IMR-90 (cell line): Measurements from ENCODE around the gene RGS12. TPM values are rescaled to one million over a fixed set of nuclear protein-coding genes. Genes with fewer than 3 reads are reported as not detected.

Source experiments
- ATAC-seq: fragments of 200-7000 bp; cut with Tn5 transposase; 2 replicates; pipeline ENCODE4 v1.9.1; 2020; ENCODE audit warnings: low read depth, mild to moderate bottlenecking, moderate library complexity
- BruUV-seq: library from RNA; stranded (reverse); fragments of 400-500 nt; replicated peaks from 2 replicates; lab custom pipeline; 2021; lab: Mats Ljungman, UMichigan
- CTCF ChIA-PET: fragments of 300-600 bp; formaldehyde crosslinking; extraction: SDS; loops from one replicate; lab custom pipeline; 2021; ENCODE audit warnings: antibody characterized with exemption; lab: Yijun Ruan, JAX
- POLR2A ChIA-PET: fragments of 300-600 bp; sonication (Branson Sonifier 250); formaldehyde crosslinking; loops from one replicate; lab custom pipeline; 2022; ENCODE audit warnings: antibody characterized with exemption; ENCODE audit not compliant: unreplicated experiment; lab: Charles Lee
- DNase-seq: peaks from one replicate; pipeline ENCODE4 v3.0.0; 2013
- H2AFZ ChIP-seq: replicated peaks from 2 replicates; pipeline ENCODE3; 2013; ENCODE audit warnings: low read length, mild to moderate bottlenecking; ENCODE audit not compliant: poor library complexity
- H2AK5ac ChIP-seq: 2 replicates; pipeline ENCODE4 v1.6.1; 2013; ENCODE audit warnings: low read depth, low read length, inconsistent platforms
- H2AK9ac ChIP-seq: replicated peaks from 2 replicates; pipeline ENCODE3; 2013; ENCODE audit warnings: mild to moderate bottlenecking, low read depth, low read length, moderate library complexity; ENCODE audit not compliant: poor library complexity
- H2BK120ac ChIP-seq: 2 replicates; pipeline ENCODE4 v1.6.1; 2013; ENCODE audit warnings: low read depth, low read length, inconsistent platforms
- H2BK15ac ChIP-seq: 3 replicates; pipeline ENCODE4 v1.6.1; 2013; ENCODE audit warnings: low read depth, low read length, inconsistent platforms
- H2BK20ac ChIP-seq: 2 replicates; pipeline ENCODE4 v1.6.1; 2013; ENCODE audit warnings: low read depth, mild to moderate bottlenecking, inconsistent platforms, low read length, moderate library complexity
- H2BK5ac ChIP-seq: 2 replicates; pipeline ENCODE4 v1.6.1; 2013; ENCODE audit warnings: mild to moderate bottlenecking, low read depth, low read length, inconsistent platforms; ENCODE audit not compliant: poor library complexity, severe bottlenecking
- H3K14ac ChIP-seq: replicated peaks from 2 replicates; pipeline ENCODE4 v1.6.1; 2013; ENCODE audit warnings: low read depth, low read length, inconsistent platforms
- H3K18ac ChIP-seq: 2 replicates; pipeline ENCODE4 v1.6.1; 2013; ENCODE audit warnings: low read depth, low read length, control low read depth
- H3K23ac ChIP-seq: 2 replicates; pipeline ENCODE4 v1.6.1; 2013; ENCODE audit warnings: low read depth, low read length, inconsistent platforms
- H3K27ac ChIP-seq: 2 replicates; pipeline ENCODE4 v1.5.1; 2013; ENCODE audit warnings: mild to moderate bottlenecking, control low read depth, low read length; ENCODE audit not compliant: insufficient read depth
- H3K27me3 ChIP-seq: 2 replicates; pipeline ENCODE4 v1.6.1; 2013; ENCODE audit warnings: low read length; ENCODE audit not compliant: control insufficient read depth, insufficient read depth
- H3K36me3 ChIP-seq: 2 replicates; pipeline ENCODE4 v1.6.1; 2013; ENCODE audit warnings: low read length, mixed read lengths; ENCODE audit not compliant: control insufficient read depth, insufficient read depth
- H3K4ac ChIP-seq: 2 replicates; pipeline ENCODE4 v1.6.1; 2013; ENCODE audit warnings: low read depth, low read length, inconsistent platforms
- H3K4me1 ChIP-seq: 2 replicates; pipeline ENCODE4 v1.6.1; 2013; ENCODE audit warnings: low read length, mixed read lengths; ENCODE audit not compliant: control insufficient read depth, insufficient read depth
- H3K4me2 ChIP-seq: 2 replicates; pipeline ENCODE4 v1.6.1; 2013; ENCODE audit warnings: low read depth, mild to moderate bottlenecking, control low read depth, low read length, moderate library complexity
- H3K4me3 ChIP-seq: 2 replicates; pipeline ENCODE4 v1.5.1; 2013; ENCODE audit warnings: low read depth, mild to moderate bottlenecking, control low read depth, low read length, moderate library complexity; ENCODE audit not compliant: insufficient read depth
- H3K56ac ChIP-seq: 2 replicates; pipeline ENCODE4 v1.6.1; 2013; ENCODE audit warnings: low read length, inconsistent platforms; ENCODE audit not compliant: insufficient read depth; ENCODE audit errors: extremely low read depth
- H3K79me1 ChIP-seq, 2 experiments: 2 replicates each; pipeline ENCODE4 v1.6.1; 2013; ENCODE audit warnings: low read length in 2 of 2, inconsistent platforms in 1 of 2, low read depth in 1 of 2
- H3K9ac ChIP-seq: 2 replicates; pipeline ENCODE4 v1.6.1; 2013; ENCODE audit warnings: low read depth, low read length, control low read depth
- H3K9me1 ChIP-seq: 2 replicates; pipeline ENCODE4 v1.6.1; 2013; ENCODE audit warnings: low read length, inconsistent platforms; ENCODE audit not compliant: insufficient read depth
- H3K9me3 ChIP-seq: 2 replicates; pipeline ENCODE4 v1.6.1; 2013; ENCODE audit warnings: low read length; ENCODE audit not compliant: control insufficient read depth, insufficient read depth
- H4K20me1 ChIP-seq: 2 replicates; pipeline ENCODE4 v1.6.1; 2013; ENCODE audit warnings: low read length, inconsistent platforms; ENCODE audit not compliant: insufficient read depth
- H4K5ac ChIP-seq: 2 replicates; pipeline ENCODE4 v1.6.1; 2013; ENCODE audit warnings: mild to moderate bottlenecking, low read depth, low read length, control low read depth
- H4K8ac ChIP-seq, 2 experiments: 2 replicates each; pipeline ENCODE4 v1.6.1; 2013; ENCODE audit warnings: low read depth in 2 of 2, low read length in 2 of 2, control low read depth in 1 of 2, inconsistent platforms in 1 of 2
- H4K91ac ChIP-seq: 2 replicates; pipeline ENCODE4 v1.6.1; 2013; ENCODE audit warnings: low read depth, low read length, inconsistent platforms; ENCODE audit not compliant: insufficient read depth
- BHLHE40 ChIP-seq: fragments of 150-350 bp; IDR thresholded peaks from 2 replicates; pipeline ENCODE4 v1.6.1; 2016; ENCODE audit warnings: mild to moderate bottlenecking, low read depth, low read length
- CEBPB ChIP-seq: IDR thresholded peaks from 2 replicates; pipeline ENCODE4 v1.6.1; 2012; ENCODE audit warnings: low read depth, low read length, improper control_type of control experiment
- FOS ChIP-seq: fragments of 150-350 bp; IDR thresholded peaks from 2 replicates; pipeline ENCODE4 v1.6.1; 2016; ENCODE audit warnings: low read depth, low read length
- MAFK ChIP-seq: IDR thresholded peaks from 2 replicates; pipeline ENCODE4 v1.6.1; 2012; ENCODE audit warnings: low read depth, low read length, improper control_type of control experiment
- MAZ ChIP-seq: IDR thresholded peaks from 2 replicates; pipeline ENCODE4 v1.6.1; 2012; ENCODE audit warnings: low read depth, mild to moderate bottlenecking, low read length, improper control_type of control experiment, moderate library complexity, borderline replicate concordance
- MXI1 ChIP-seq: IDR thresholded peaks from 2 replicates; pipeline ENCODE4 v1.6.1; 2012; ENCODE audit warnings: low read depth, mild to moderate bottlenecking, low read length, moderate library complexity, borderline replicate concordance
- NFE2L2 ChIP-seq: fragments of 150-350 bp; IDR thresholded peaks from 2 replicates; pipeline ENCODE4 v1.6.1; 2016; ENCODE audit warnings: low read depth, mild to moderate bottlenecking, low read length
- POLR2A ChIP-seq: IDR thresholded peaks from 2 replicates; pipeline ENCODE4 v1.6.1; 2012; ENCODE audit warnings: mild to moderate bottlenecking, low read depth, low read length
- RAD21 ChIP-seq: IDR thresholded peaks from 2 replicates; pipeline ENCODE4 v1.6.1; 2012; ENCODE audit warnings: low read length, improper control_type of control experiment
- RCOR1 ChIP-seq: IDR thresholded peaks from 2 replicates; pipeline ENCODE4 v1.6.1; 2012; ENCODE audit warnings: mild to moderate bottlenecking, low read length, improper control_type of control experiment; ENCODE audit not compliant: insufficient replicate concordance
- RFX5 ChIP-seq: IDR thresholded peaks from 2 replicates; pipeline ENCODE4 v1.8.0; 2012; ENCODE audit warnings: low read depth, mild to moderate bottlenecking, low read length, moderate library complexity
- SMC3 ChIP-seq: fragments of 150-350 bp; IDR thresholded peaks from 2 replicates; pipeline ENCODE4 v1.6.1; 2016; ENCODE audit warnings: low read depth, mild to moderate bottlenecking, antibody characterized with exemption, low read length, moderate library complexity
- whole genome bisulfite sequencing, 2 experiments: methylation state at CpG; one replicate each; pipeline versions ENCODE4 v1.1.5 to v1.1.7; 2013; ENCODE audit warnings: missing lambda C conversion rate in 2 of 2; ENCODE audit not compliant: insufficient read length in 1 of 2; ENCODE audit errors: extremely low coverage in 2 of 2; 5-methylcytosine and 5-hydroxymethylcytosine counted together
- dilution Hi-C: fragments of 300-500 bp; cut with HindIII; formaldehyde crosslinking; loops from one replicate; pipeline ENCODE4 v1.14.3; 2018; ENCODE audit warnings: low sequenced_read_pairs; ENCODE audit not compliant: unreplicated experiment
- in situ Hi-C: fragments of 300-500 bp; cut with MboI; formaldehyde crosslinking; loops from 3 replicates; pipeline ENCODE4 v1.14.3; 2019; ENCODE audit warnings: low sequenced_read_pairs, inconsistent platforms, mixed read lengths
- intact Hi-C: fragments of 100-400 bp; cut with micrococcal nuclease; formaldehyde crosslinking; loops from 2 replicates; pipeline ENCODE4 v1.10.0; 2022
- polyA plus RNA-seq, 3 experiments: library from polyadenylated mRNA; depleted of rRNA; stranded (reverse); fragments of >200 nt; gene quantifications; 2 replicates each; pipeline ENCODE4 v1.2.3, GENCODE V29; 2012; ENCODE audit warnings: low replicate concordance in 1 of 3
- total RNA-seq: library from RNA; depleted of rRNA; stranded (reverse); fragments of >200 nt; gene quantifications from 2 replicates; pipeline ENCODE4 v1.2.3, GENCODE V29; 2012
- TF ChIP-seq, protein P1 (sequence below): conservative IDR thresholded peaks from 2 replicates; pipeline ENCODE4 v1.5.1; 2012; ENCODE audit warnings: mild to moderate bottlenecking, low read depth, low read length, improper control_type of control experiment
- TF ChIP-seq, protein P2 (sequence below): fragments of 150-350 bp; IDR thresholded peaks from 2 replicates; pipeline ENCODE4 v1.6.1; 2017; ENCODE audit warnings: mild to moderate bottlenecking, antibody characterized with exemption, low read length, low read depth
- TF ChIP-seq, protein P3 (sequence below): fragments of 150-350 bp; IDR thresholded peaks from 2 replicates; pipeline ENCODE4 v1.6.1; 2016; ENCODE audit warnings: low read depth, mild to moderate bottlenecking, low read length, moderate library complexity, borderline replicate concordance

Gene RGS12
- total and polyA plus RNA-seq, 2 of the 4 experiments (the other 2 are of a cell fraction): 11.8 to 12.0 TPM

- H2BK20ac ChIP-seq: no peak overlapping the region
- H2AK9ac ChIP-seq: no peak overlapping the region
- no peak overlapping the region for H3K23ac ChIP-seq
- dilution Hi-C loops: no loop called here
- no peak overlapping the region for H2BK120ac ChIP-seq
- H4K91ac ChIP-seq: no peak overlapping the region
- intact Hi-C loops: no loop called here
- whole genome bisulfite sequencing, 2 experiments: no CpG with 5 or more reads among the region's 9 CpGs
- in situ Hi-C loops: no loop called here
- ATAC-seq (no peak), DNase-seq (no peak)
- H3K4ac ChIP-seq: no peak overlapping the region
- no peak overlapping the region for H3K18ac ChIP-seq
- H3K4me3 ChIP-seq: no peak overlapping the region
- TF ChIP-seq NFE2L2: no peak
- no peak for TF ChIP-seq FOS
- no peak for TF ChIP-seq CEBPB
- TF ChIP-seq MXI1: no peak
- no peak for TF ChIP-seq RCOR1
- no peak for TF ChIP-seq RFX5
- TF ChIP-seq MAFK: no peak
- no peak for TF ChIP-seq POLR2A
- TF ChIP-seq, protein P1, sequence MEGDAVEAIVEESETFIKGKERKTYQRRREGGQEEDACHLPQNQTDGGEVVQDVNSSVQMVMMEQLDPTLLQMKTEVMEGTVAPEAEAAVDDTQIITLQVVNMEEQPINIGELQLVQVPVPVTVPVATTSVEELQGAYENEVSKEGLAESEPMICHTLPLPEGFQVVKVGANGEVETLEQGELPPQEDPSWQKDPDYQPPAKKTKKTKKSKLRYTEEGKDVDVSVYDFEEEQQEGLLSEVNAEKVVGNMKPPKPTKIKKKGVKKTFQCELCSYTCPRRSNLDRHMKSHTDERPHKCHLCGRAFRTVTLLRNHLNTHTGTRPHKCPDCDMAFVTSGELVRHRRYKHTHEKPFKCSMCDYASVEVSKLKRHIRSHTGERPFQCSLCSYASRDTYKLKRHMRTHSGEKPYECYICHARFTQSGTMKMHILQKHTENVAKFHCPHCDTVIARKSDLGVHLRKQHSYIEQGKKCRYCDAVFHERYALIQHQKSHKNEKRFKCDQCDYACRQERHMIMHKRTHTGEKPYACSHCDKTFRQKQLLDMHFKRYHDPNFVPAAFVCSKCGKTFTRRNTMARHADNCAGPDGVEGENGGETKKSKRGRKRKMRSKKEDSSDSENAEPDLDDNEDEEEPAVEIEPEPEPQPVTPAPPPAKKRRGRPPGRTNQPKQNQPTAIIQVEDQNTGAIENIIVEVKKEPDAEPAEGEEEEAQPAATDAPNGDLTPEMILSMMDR: no peak
- no peak for TF ChIP-seq BHLHE40
- TF ChIP-seq RAD21: no peak
- no peak for TF ChIP-seq SMC3
- TF ChIP-seq, protein P2, sequence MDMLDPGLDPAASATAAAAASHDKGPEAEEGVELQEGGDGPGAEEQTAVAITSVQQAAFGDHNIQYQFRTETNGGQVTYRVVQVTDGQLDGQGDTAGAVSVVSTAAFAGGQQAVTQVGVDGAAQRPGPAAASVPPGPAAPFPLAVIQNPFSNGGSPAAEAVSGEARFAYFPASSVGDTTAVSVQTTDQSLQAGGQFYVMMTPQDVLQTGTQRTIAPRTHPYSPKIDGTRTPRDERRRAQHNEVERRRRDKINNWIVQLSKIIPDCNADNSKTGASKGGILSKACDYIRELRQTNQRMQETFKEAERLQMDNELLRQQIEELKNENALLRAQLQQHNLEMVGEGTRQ: no peak
- TF ChIP-seq, protein P3, sequence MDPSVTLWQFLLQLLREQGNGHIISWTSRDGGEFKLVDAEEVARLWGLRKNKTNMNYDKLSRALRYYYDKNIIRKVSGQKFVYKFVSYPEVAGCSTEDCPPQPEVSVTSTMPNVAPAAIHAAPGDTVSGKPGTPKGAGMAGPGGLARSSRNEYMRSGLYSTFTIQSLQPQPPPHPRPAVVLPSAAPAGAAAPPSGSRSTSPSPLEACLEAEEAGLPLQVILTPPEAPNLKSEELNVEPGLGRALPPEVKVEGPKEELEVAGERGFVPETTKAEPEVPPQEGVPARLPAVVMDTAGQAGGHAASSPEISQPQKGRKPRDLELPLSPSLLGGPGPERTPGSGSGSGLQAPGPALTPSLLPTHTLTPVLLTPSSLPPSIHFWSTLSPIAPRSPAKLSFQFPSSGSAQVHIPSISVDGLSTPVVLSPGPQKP: no peak
- TF ChIP-seq MAZ: no peak
- no peak overlapping the region for H3K9ac ChIP-seq
- ChIA-PET POLR2A (no interaction called here), CTCF (no interaction called here)
- no peak overlapping the region for H4K8ac ChIP-seq
- no peak overlapping the region for H2BK5ac ChIP-seq
- no peaks in the 10 kb centered on the region for H3K36me3 ChIP-seq
- H3K14ac ChIP-seq: no peak overlapping the region
- no peak overlapping the region for H3K4me2 ChIP-seq
- H2AFZ ChIP-seq: no peak overlapping the region
- no peaks in the 10 kb centered on the region for H3K9me3 ChIP-seq
- no peak overlapping the region for H3K56ac ChIP-seq
- peaks cover 2% of the 10 kb centered on the region; the same call in 1 of the 2 replicates for H3K27me3 ChIP-seq
- no peaks in the 10 kb centered on the region for H3K9me1 ChIP-seq
- no peak overlapping the region for H3K27ac ChIP-seq
- H2AK5ac ChIP-seq: no peak overlapping the region
- H2BK15ac ChIP-seq: no peak overlapping the region
- no peak overlapping the region for H4K5ac ChIP-seq
- no peaks in the 10 kb centered on the region for H4K20me1 ChIP-seq
- BruUV-seq: no TSS peak
- no peaks in the 10 kb centered on the region for H3K79me1 ChIP-seq
- no peaks in the 10 kb centered on the region for H3K4me1 ChIP-seq
Measured at GRCh38 chr4:3257103-3257555, 35.7 kb upstream of the RGS12 start.
